K562 (cell line): ENCODE data around the gene SYS1. TPM values are rescaled to one million over a fixed set of nuclear protein-coding genes. Genes with fewer than 3 reads are reported as not detected.
A peak's percentile ranks its signal among the peaks of the same experiment; 100 is the strongest.

Experiments used
- MGA ChIP-seq: fragments of 450-650 bp; IDR thresholded peaks from 2 replicates; pipeline ENCODE4 v1.6.1; 2016; ENCODE audit warnings: mild to moderate bottlenecking, moderate library complexity
- NCOA6 ChIP-seq: fragments of 450-650 bp; IDR thresholded peaks from 2 replicates; pipeline ENCODE4 v1.6.1; 2017; ENCODE audit warnings: mild to moderate bottlenecking
- PRPF4 ChIP-seq: fragments of 200-400 bp; formaldehyde crosslinking; IDR thresholded peaks from one replicate; pipeline ENCODE4 v1.6.1; 2017; ENCODE audit warnings: low read length, low read depth, mild to moderate bottlenecking; ENCODE audit not compliant: insufficient read depth, poor library complexity, severe bottlenecking
- REST ChIP-seq, 2 experiments: fragments of 450-650 bp; formaldehyde crosslinking in 1 of 2; IDR thresholded peaks; 2 replicates each; pipeline versions ENCODE4 v1.4.0 to v1.6.1; 2014 to 2020; ENCODE audit warnings: mild to moderate bottlenecking in 2 of 2, borderline replicate concordance in 1 of 2, low read depth in 1 of 2
- SIN3A ChIP-seq, 2 experiments: fragments of 150-350 bp in 1 of 2; IDR thresholded peaks; 2 replicates each; pipeline ENCODE4 v1.6.1; 2011 to 2016; ENCODE audit warnings: borderline replicate concordance in 2 of 2, low read depth in 2 of 2, low read length in 2 of 2, mild to moderate bottlenecking in 2 of 2, moderate library complexity in 2 of 2; ENCODE audit not compliant: control insufficient read depth in 1 of 2
- SMAD4 ChIP-seq: fragments of 250-450 bp; sonication (Bioruptor Pico); conservative IDR thresholded peaks from 2 replicates; pipeline ENCODE4 v1.8.0; 2021; ENCODE audit warnings: inconsistent platforms, mild to moderate bottlenecking, moderate library complexity
- ZNF41 ChIP-seq: fragments of 250-450 bp; sonication (Bioruptor Pico); conservative IDR thresholded peaks from 2 replicates; pipeline ENCODE4 v1.4.0; 2020; ENCODE audit warnings: mild to moderate bottlenecking
- polyA plus RNA-seq, 8 experiments: library from polyadenylated mRNA; depleted of rRNA in 4 of 8; stranded (reverse) in 5 of 8; unstranded in 3 of 8; fragments of >200 nt; fragmentation: Nextera tagmentation in 2 of 8; fragmentation: Illumina TruSeq in 1 of 8; extraction: Ambion mirVana in 2 of 8; extraction: Trizol in 1 of 8; gene quantifications; 2 replicates each; pipeline versions ENCODE4 v1.2.1 to v1.2.3, GENCODE V29; 2011 to 2014; ENCODE audit warnings: inconsistent platforms in 1 of 8, missing spikeins in 1 of 8
- total RNA-seq, 7 experiments: library from RNA; depleted of rRNA in 6 of 7; stranded (reverse); fragments of >200 nt in 6 of 7; fragmentation: Illumina TruSeq in 2 of 7; extraction: Trizol in 2 of 7; gene quantifications; 2 replicates each; pipeline versions ENCODE4 v1.2.1 to v1.2.3, GENCODE V29; 2011 to 2021; ENCODE audit warnings: low replicate concordance in 1 of 7

The SYS1 gene
- total and polyA plus RNA-seq, 9 of the 15 experiments (the other 6 are each of a cell fraction or from before 2014, with no cell fraction given) = 11.1 to 25.2 (median 17.5) TPM

- peak; percentile 21; the same call in 1 of the 2 replicates for TF ChIP-seq MGA
- TF ChIP-seq SIN3A (IDR thresholded peaks at IDR 0.05; ENCODE audit: borderline replicate concordance in 2 of 2, control insufficient read depth in 1 of 2, low read depth in 2 of 2, low read length in 2 of 2) = no peak
- peak; percentile 93 for TF ChIP-seq REST (IDR thresholded peaks at IDR 0.05; ENCODE audit: borderline replicate concordance)
- TF ChIP-seq REST (CRISPR knock-in tag; IDR thresholded peaks at IDR 0.05; ENCODE audit: low read depth) = no peak
- TF ChIP-seq PRPF4 = no peak
- TF ChIP-seq ZNF41 (CRISPR knock-in tag) = 0 out of 2 replicates have a peak, but pooled peaks have one; percentile 53
- peak; percentile 51; the same call in 1 of the 2 replicates for TF ChIP-seq SMAD4
- no peak for TF ChIP-seq NCOA6
These were observed 40.0 kb upstream of the SYS1 start (continued) for GRCh38 chr20:45322952-45323383.
